Measurements from ENCODE around the gene SLC7A6. TPM values are rescaled to one million over a fixed set of nuclear protein-coding genes. Genes with fewer than 3 reads are reported as not detected.

The SLC7A6 gene
- total and polyA plus RNA-seq, 2 of the 13 experiments (the other 11 are each of a cell fraction or from before 2014, with no cell fraction given), result 35.8 to 70.8 TPM

- ChIA-PET CTCF (ENCODE audit: low intra/inter-chr PET ratio, low total read pairs) (no interaction called here), POLR2A (interaction anchor here (0.9 to 4.3 kb wide), 4 partner anchors 10 to 49 kb away, joined by 3 to 22 read pairs (median 4); partner anchors contain the start of genes PRMT7, SLC7A6 and SLC7A6OS)
- peaks cover 24 to 62% of the 10 kb centered on the region in 2 experiments for H3K36me3 ChIP-seq (replicated peaks in 1 of 2; ENCODE audit: control insufficient read depth in 1 of 2, insufficient read depth in 2 of 2, low read length in 2 of 2)
Observed at GRCh38 chr16:68285683-68286082, 21.4 kb downstream of the SLC7A6 start.

GRCh38 chr16:68286153-68287074 is 22.1 kb downstream of the SLC7A6 start:
- ATAC-seq, result no peak
- WGBS (ENCODE audit: low lambda C conversion rate), result 90% methylated on average over 12 of the region's 12 CpGs
- FAIRE-seq, result peak; percentile 26
- peaks cover 52% of the 10 kb centered on the region for H3K4me1 ChIP-seq (ENCODE audit: insufficient read depth, low read length)
- POLR2A ChIA-PET, result interaction anchor here (1.2 to 4.3 kb wide), 2 partner anchors 25 to 50 kb away, joined by 4 to 22 read pairs; partner anchors contain the start of genes PRMT7 and SLC7A6OS
- H3K4me3 ChIP-seq (replicated peaks in 1 of 3; ENCODE audit: insufficient read depth in 1 of 3, low read depth in 2 of 3, low read length in 3 of 3), result no peak overlapping the region
- BruUV-seq (replicated peaks), result no TSS peak
- H3K36me3 ChIP-seq (replicated peaks in 1 of 2; ENCODE audit: control insufficient read depth in 1 of 2, insufficient read depth in 2 of 2, low read length in 2 of 2), result peaks cover 28 to 69% of the 10 kb centered on the region in 2 experiments
- DNase-seq (ENCODE audit: low spot score), result peak; percentile 35
- CTCF ChIA-PET (ENCODE audit: low intra/inter-chr PET ratio, low total read pairs), result no interaction called here
- H2AFZ ChIP-seq (ENCODE audit: low read length), result no peak overlapping the region
- in situ Hi-C loops (cut with HindIII; ENCODE audit: extremely low pct_ligation_motif_present, low pct_unique_long_range_greater_than_20kb) (no loop called here), intact Hi-C loops (cut with micrococcal nuclease; ENCODE audit: unreplicated experiment) (no loop called here)
- no peak overlapping the region for H3K27ac ChIP-seq (ENCODE audit: extremely low read length, insufficient read depth, low read length)
- H4K20me1 ChIP-seq (ENCODE audit: insufficient read depth, low read length), result no peaks in the 10 kb centered on the region
- H3K79me2 ChIP-seq (ENCODE audit: insufficient read depth, low read length), result peaks cover 46% of the 10 kb centered on the region
- no peaks in the 10 kb centered on the region for H3K27me3 ChIP-seq (ENCODE audit: control insufficient read depth in 1 of 2, insufficient read depth in 2 of 2, low read length in 2 of 2)
- H3K9ac ChIP-seq (ENCODE audit: insufficient read depth, low read depth, low read length), result no peak overlapping the region
- H3K4me2 ChIP-seq (ENCODE audit: low read depth, low read length), result no peak overlapping the region
- no peaks in the 10 kb centered on the region for H3K9me3 ChIP-seq (ENCODE audit: low read length)
- TF ChIP-seq NR2F2 (IDR thresholded peaks at IDR 0.05; ENCODE audit: borderline replicate concordance, low read depth) (no peak), ZNF609 (CRISPR knock-in tag; IDR thresholded peaks at IDR 0.05; ENCODE audit: borderline replicate concordance) (0 out of 2 replicates have a peak, but pooled peaks have one; percentile 34), BCL3 (CRISPR knock-in tag; IDR thresholded peaks at IDR 0.05) (no peak), RBAK (CRISPR knock-in tag; IDR thresholded peaks at IDR 0.05) (no peak), GABPA (IDR thresholded peaks at IDR 0.05; ENCODE audit: low read depth, low read length) (no peak), GABPA (CRISPR knock-in tag; IDR thresholded peaks at IDR 0.05; ENCODE audit: low read depth) (peak; percentile 46; the same call in 1 of the 2 replicates), RARA (CRISPR knock-in tag; IDR thresholded peaks at IDR 0.05) (0 out of 2 replicates have a peak, but pooled peaks have one; percentile 11), ZNF790 (CRISPR knock-in tag; IDR thresholded peaks at IDR 0.05; ENCODE audit: borderline replicate concordance) (no peak)

More at GRCh38 chr16:68285683-68286082, 21.4 kb downstream of the SLC7A6 start:
- DNase-seq (ENCODE audit: low spot score), result no peak
- Histone ChIP-seq H3K9me3 (ENCODE audit: low read length) (no peaks in the 10 kb centered on the region), H3K4me2 (ENCODE audit: low read depth, low read length) (no peak overlapping the region), H3K4me1 (ENCODE audit: insufficient read depth, low read length) (peaks cover 60% of the 10 kb centered on the region), H3K79me2 (ENCODE audit: insufficient read depth, low read length) (peaks cover 46% of the 10 kb centered on the region), H4K20me1 (ENCODE audit: insufficient read depth, low read length) (no peaks in the 10 kb centered on the region), H2AFZ (ENCODE audit: low read length) (no peak overlapping the region), H3K9ac (ENCODE audit: insufficient read depth, low read depth, low read length) (no peak overlapping the region), H3K27ac (ENCODE audit: extremely low read length, insufficient read depth, low read length) (no peak overlapping the region), H3K27me3 (ENCODE audit: control insufficient read depth in 1 of 2, insufficient read depth in 2 of 2, low read length in 2 of 2) (no peaks in the 10 kb centered on the region), H3K4me3 (replicated peaks in 1 of 3; ENCODE audit: insufficient read depth in 1 of 3, low read depth in 2 of 3, low read length in 3 of 3) (no peak overlapping the region)
- BruUV-seq (replicated peaks), result no TSS peak
- ATAC-seq, result no peak
- TF ChIP-seq ARNT (IDR thresholded peaks at IDR 0.05) (no peak), SALL2 (CRISPR knock-in tag; IDR thresholded peaks at IDR 0.05) (no peak), FOXM1 (CRISPR knock-in tag; IDR thresholded peaks at IDR 0.05) (no peak), ZNF121 (CRISPR knock-in tag; IDR thresholded peaks at IDR 0.05) (peak; percentile 75)
- FAIRE-seq, result no peak
- 100% methylated on average over 3 of the region's 3 CpGs for WGBS (ENCODE audit: low lambda C conversion rate)
- in situ Hi-C loops (cut with HindIII; ENCODE audit: extremely low pct_ligation_motif_present, low pct_unique_long_range_greater_than_20kb) (no loop called here), intact Hi-C loops (cut with micrococcal nuclease; ENCODE audit: unreplicated experiment) (no loop called here)
